Hepatocyte (in vitro differentiated cells): ENCODE measurements around the gene CDCA7. TPM values are rescaled to one million over a fixed set of nuclear protein-coding genes. Genes with fewer than 3 reads are reported as not detected.

ENCODE experiments used
- DNase-seq: peaks from one replicate; pipeline ENCODE4 v3.0.0-alpha.2; 2016; ENCODE audit warnings: low spot score
- H2AFZ ChIP-seq: fragments of 200-600 bp; sonication (generic); 2 replicates; pipeline ENCODE4 v1.6.0; 2016; ENCODE audit warnings: antibody characterized with exemption, mild to moderate bottlenecking
- H3K27ac ChIP-seq: fragments of 200-600 bp; sonication (generic); 2 replicates; pipeline ENCODE4 v1.5.1; 2016; ENCODE audit warnings: mild to moderate bottlenecking
- H3K27me3 ChIP-seq: fragments of 200-600 bp; sonication (generic); 2 replicates; pipeline ENCODE4 v1.6.1; 2016
- H3K36me3 ChIP-seq: fragments of 200-600 bp; sonication (generic); replicated peaks from 2 replicates; pipeline ENCODE4 v1.5.1; 2016; ENCODE audit warnings: low read depth; ENCODE audit not compliant: insufficient read depth
- H3K4me1 ChIP-seq: fragments of 200-600 bp; sonication (generic); 2 replicates; pipeline ENCODE4 v1.5.1; 2016; ENCODE audit warnings: mild to moderate bottlenecking, moderate library complexity; ENCODE audit not compliant: insufficient read depth
- H3K4me2 ChIP-seq: fragments of 200-600 bp; sonication (generic); 2 replicates; pipeline ENCODE4 v1.6.0; 2016
- H3K4me3 ChIP-seq: fragments of 200-600 bp; sonication (generic); 2 replicates; pipeline ENCODE4 v1.5.1; 2016; ENCODE audit warnings: mild to moderate bottlenecking
- H3K79me2 ChIP-seq: fragments of 200-600 bp; sonication (generic); 2 replicates; pipeline ENCODE4 v1.6.0; 2017; ENCODE audit warnings: mild to moderate bottlenecking
- H3K9me2 ChIP-seq: fragments of 200-600 bp; sonication (generic); replicated peaks from 2 replicates; pipeline ENCODE4 v1.6.0; 2017; ENCODE audit warnings: mild to moderate bottlenecking; ENCODE audit not compliant: insufficient read depth
- H3K9me3 ChIP-seq: fragments of 200-600 bp; sonication (generic); 2 replicates; pipeline ENCODE4 v1.5.1; 2016; ENCODE audit warnings: low read depth, mild to moderate bottlenecking
- H4K20me1 ChIP-seq: fragments of 200-600 bp; sonication (generic); 2 replicates; pipeline ENCODE4 v1.6.0; 2016; ENCODE audit warnings: mild to moderate bottlenecking; ENCODE audit not compliant: insufficient read depth, poor library complexity, severe bottlenecking
- EZH2 ChIP-seq: fragments of 200-600 bp; sonication (generic); IDR thresholded peaks from 2 replicates; pipeline ENCODE4 v1.6.1; 2016; ENCODE audit warnings: antibody characterized with exemption, mild to moderate bottlenecking, borderline replicate concordance
- EZH2phosphoT487 ChIP-seq: fragments of 200-600 bp; sonication (generic); IDR thresholded peaks from one replicate; pipeline ENCODE4 v1.6.1; 2018; ENCODE audit warnings: antibody characterized with exemption, mild to moderate bottlenecking, low read depth, moderate library complexity; ENCODE audit not compliant: unreplicated experiment, severe bottlenecking
- WGBS: methylation state at CpG from one replicate; pipeline ENCODE4 v1.1.6; 2016; ENCODE audit warnings: low lambda C conversion rate; ENCODE audit errors: missing lambda C conversion rate; 5-methylcytosine and 5-hydroxymethylcytosine counted together
- polyA plus RNA-seq: library from polyadenylated mRNA; unstranded; fragments of >200 nt; fragmentation: Nextera tagmentation; extraction: Ambion mirVana; gene quantifications from 2 replicates; pipeline ENCODE4 v1.2.1, GENCODE V29; 2016
- total RNA-seq: library from RNA; depleted of rRNA; stranded (reverse); fragments of >200 nt; gene quantifications from 2 replicates; pipeline ENCODE4 v1.2.3, GENCODE V29; 2014
- TF ChIP-seq, protein P1 (sequence below): fragments of 200-600 bp; sonication (generic); IDR thresholded peaks from 2 replicates; pipeline ENCODE4 v1.5.1; 2016; ENCODE audit warnings: antibody characterized with exemption, mild to moderate bottlenecking; ENCODE audit not compliant: poor library complexity

The CDCA7 gene
- total and polyA plus RNA-seq, 2 experiments from 2014 or later, result 4.9 to 8.7 TPM

- no peaks in the 10 kb centered on the region for H3K79me2 ChIP-seq
- TF ChIP-seq, protein P1, sequence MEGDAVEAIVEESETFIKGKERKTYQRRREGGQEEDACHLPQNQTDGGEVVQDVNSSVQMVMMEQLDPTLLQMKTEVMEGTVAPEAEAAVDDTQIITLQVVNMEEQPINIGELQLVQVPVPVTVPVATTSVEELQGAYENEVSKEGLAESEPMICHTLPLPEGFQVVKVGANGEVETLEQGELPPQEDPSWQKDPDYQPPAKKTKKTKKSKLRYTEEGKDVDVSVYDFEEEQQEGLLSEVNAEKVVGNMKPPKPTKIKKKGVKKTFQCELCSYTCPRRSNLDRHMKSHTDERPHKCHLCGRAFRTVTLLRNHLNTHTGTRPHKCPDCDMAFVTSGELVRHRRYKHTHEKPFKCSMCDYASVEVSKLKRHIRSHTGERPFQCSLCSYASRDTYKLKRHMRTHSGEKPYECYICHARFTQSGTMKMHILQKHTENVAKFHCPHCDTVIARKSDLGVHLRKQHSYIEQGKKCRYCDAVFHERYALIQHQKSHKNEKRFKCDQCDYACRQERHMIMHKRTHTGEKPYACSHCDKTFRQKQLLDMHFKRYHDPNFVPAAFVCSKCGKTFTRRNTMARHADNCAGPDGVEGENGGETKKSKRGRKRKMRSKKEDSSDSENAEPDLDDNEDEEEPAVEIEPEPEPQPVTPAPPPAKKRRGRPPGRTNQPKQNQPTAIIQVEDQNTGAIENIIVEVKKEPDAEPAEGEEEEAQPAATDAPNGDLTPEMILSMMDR, result no peak
- no peak for TF ChIP-seq EZH2
- H4K20me1 ChIP-seq, result no peaks in the 10 kb centered on the region
- no peaks in the 10 kb centered on the region for H3K36me3 ChIP-seq
- H3K4me1 ChIP-seq, result no peaks in the 10 kb centered on the region
- WGBS, result 96% methylated on average over 4 of the region's 4 CpGs
- DNase-seq, result no peak
- H3K4me3 ChIP-seq, result no peak overlapping the region
- no peaks in the 10 kb centered on the region for H3K27me3 ChIP-seq
- H3K9me3 ChIP-seq, result no peaks in the 10 kb centered on the region
- H3K9me2 ChIP-seq, result no peaks in the 10 kb centered on the region
- no peak overlapping the region for H3K27ac ChIP-seq
- no peak overlapping the region for H2AFZ ChIP-seq
- H3K4me2 ChIP-seq, result no peak overlapping the region
Observed at GRCh38 chr2:173407646-173408045, 53.0 kb downstream of the CDCA7 start.

GRCh38 chr2:173410579-173410978 lies 55.9 kb downstream of the CDCA7 start:
- Histone ChIP-seq H3K4me3 (no peak overlapping the region), H2AFZ (no peak overlapping the region), H3K36me3 (no peaks in the 10 kb centered on the region), H3K4me2 (no peak overlapping the region), H3K79me2 (no peaks in the 10 kb centered on the region), H3K9me3 (no peaks in the 10 kb centered on the region), H3K27me3 (no peaks in the 10 kb centered on the region), H3K9me2 (no peaks in the 10 kb centered on the region), H4K20me1 (no peaks in the 10 kb centered on the region), H3K27ac (no peak overlapping the region), H3K4me1 (no peaks in the 10 kb centered on the region)
- WGBS, result 67% methylated on average over 3 of the region's 3 CpGs
- TF ChIP-seq EZH2phosphoT487, result no peak
- no peak for TF ChIP-seq EZH2
- TF ChIP-seq, protein P1, result no peak
- no peak for DNase-seq

DNA sequence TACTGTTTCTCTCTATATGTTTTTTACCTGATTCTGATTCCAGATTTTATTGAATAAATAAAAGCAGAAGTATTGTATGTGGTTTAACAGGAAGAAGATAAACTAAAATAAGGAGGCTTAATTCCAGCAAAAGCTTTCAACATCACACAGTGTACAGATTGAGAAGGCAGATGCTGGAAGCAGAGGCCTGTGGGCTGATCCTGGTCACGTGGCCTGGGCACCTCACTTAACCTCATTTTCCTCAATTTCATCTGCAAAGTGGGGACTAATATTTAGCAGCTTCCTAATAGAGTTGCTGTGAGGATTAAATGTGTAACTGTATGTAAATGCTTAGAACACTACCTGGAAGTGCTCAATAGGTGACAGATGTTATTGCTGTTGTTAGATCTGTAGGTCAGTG lies 58.0 kb downstream of the CDCA7 start:
- H3K79me2 ChIP-seq, result no peaks in the 10 kb centered on the region
- no peaks in the 10 kb centered on the region for H3K4me1 ChIP-seq
- WGBS, result 41% methylated on average over 1 of the region's 1 CpG
- H3K36me3 ChIP-seq, result no peaks in the 10 kb centered on the region
- no peak overlapping the region for H3K4me2 ChIP-seq
- H4K20me1 ChIP-seq, result no peaks in the 10 kb centered on the region
- no peak overlapping the region for H3K27ac ChIP-seq
- no peak for DNase-seq
- no peaks in the 10 kb centered on the region for H3K9me3 ChIP-seq
- H2AFZ ChIP-seq, result no peak overlapping the region
- no peaks in the 10 kb centered on the region for H3K27me3 ChIP-seq
- H3K9me2 ChIP-seq, result no peaks in the 10 kb centered on the region
- TF ChIP-seq, protein P1, result no peak
- no peak for TF ChIP-seq EZH2phosphoT487
- no peak for TF ChIP-seq EZH2
- no peak overlapping the region for H3K4me3 ChIP-seq

- no peaks in the 10 kb centered on the region for H3K9me3 ChIP-seq
- TF ChIP-seq, protein P1, result no peak
- TF ChIP-seq EZH2phosphoT487 (no peak), EZH2 (no peak)
- no peak overlapping the region for H3K4me2 ChIP-seq
- H4K20me1 ChIP-seq, result no peaks in the 10 kb centered on the region
- H3K4me1 ChIP-seq, result no peaks in the 10 kb centered on the region
- no peaks in the 10 kb centered on the region for H3K27me3 ChIP-seq
- H3K27ac ChIP-seq, result no peak overlapping the region
- 95% methylated on average over 1 of the region's 1 CpG for WGBS
- H3K4me3 ChIP-seq, result no peak overlapping the region
- H3K36me3 ChIP-seq, result no peaks in the 10 kb centered on the region
- DNase-seq, result no peak
- no peaks in the 10 kb centered on the region for H3K79me2 ChIP-seq
- H2AFZ ChIP-seq, result no peak overlapping the region
- H3K9me2 ChIP-seq, result no peaks in the 10 kb centered on the region
Observed at GRCh38 chr2:173414823-173415322, 60.2 kb downstream of the CDCA7 start.
